ENCODE results near the gene TMEFF2. TPM values are rescaled to one million over a fixed set of nuclear protein-coding genes. Genes with fewer than 3 reads are reported as not detected.

The TMEFF2 gene
- total and polyA plus RNA-seq, 2 experiments from 2014 or later, result 1.7 to 2.2 TPM

DNA sequence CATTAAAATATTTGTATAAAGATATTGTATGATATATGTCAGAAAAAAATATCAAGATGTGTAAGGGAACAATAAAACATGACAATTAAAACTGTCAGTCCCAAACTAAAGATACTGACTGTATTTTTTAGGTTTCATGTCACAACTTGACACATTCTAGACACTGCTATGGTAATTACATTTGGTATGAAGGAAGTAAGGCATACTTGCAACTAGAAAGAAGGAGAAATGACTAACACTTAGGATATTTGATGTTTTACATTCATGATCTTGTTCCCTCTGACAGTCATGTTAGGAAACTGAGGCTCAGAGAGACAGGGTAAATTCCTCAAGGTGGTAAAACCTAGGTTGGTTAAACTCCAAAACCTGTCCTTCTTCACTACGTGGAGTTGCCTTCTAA is 68.3 kb downstream of the TMEFF2 start (continued):
- TF ChIP-seq, protein P1, sequence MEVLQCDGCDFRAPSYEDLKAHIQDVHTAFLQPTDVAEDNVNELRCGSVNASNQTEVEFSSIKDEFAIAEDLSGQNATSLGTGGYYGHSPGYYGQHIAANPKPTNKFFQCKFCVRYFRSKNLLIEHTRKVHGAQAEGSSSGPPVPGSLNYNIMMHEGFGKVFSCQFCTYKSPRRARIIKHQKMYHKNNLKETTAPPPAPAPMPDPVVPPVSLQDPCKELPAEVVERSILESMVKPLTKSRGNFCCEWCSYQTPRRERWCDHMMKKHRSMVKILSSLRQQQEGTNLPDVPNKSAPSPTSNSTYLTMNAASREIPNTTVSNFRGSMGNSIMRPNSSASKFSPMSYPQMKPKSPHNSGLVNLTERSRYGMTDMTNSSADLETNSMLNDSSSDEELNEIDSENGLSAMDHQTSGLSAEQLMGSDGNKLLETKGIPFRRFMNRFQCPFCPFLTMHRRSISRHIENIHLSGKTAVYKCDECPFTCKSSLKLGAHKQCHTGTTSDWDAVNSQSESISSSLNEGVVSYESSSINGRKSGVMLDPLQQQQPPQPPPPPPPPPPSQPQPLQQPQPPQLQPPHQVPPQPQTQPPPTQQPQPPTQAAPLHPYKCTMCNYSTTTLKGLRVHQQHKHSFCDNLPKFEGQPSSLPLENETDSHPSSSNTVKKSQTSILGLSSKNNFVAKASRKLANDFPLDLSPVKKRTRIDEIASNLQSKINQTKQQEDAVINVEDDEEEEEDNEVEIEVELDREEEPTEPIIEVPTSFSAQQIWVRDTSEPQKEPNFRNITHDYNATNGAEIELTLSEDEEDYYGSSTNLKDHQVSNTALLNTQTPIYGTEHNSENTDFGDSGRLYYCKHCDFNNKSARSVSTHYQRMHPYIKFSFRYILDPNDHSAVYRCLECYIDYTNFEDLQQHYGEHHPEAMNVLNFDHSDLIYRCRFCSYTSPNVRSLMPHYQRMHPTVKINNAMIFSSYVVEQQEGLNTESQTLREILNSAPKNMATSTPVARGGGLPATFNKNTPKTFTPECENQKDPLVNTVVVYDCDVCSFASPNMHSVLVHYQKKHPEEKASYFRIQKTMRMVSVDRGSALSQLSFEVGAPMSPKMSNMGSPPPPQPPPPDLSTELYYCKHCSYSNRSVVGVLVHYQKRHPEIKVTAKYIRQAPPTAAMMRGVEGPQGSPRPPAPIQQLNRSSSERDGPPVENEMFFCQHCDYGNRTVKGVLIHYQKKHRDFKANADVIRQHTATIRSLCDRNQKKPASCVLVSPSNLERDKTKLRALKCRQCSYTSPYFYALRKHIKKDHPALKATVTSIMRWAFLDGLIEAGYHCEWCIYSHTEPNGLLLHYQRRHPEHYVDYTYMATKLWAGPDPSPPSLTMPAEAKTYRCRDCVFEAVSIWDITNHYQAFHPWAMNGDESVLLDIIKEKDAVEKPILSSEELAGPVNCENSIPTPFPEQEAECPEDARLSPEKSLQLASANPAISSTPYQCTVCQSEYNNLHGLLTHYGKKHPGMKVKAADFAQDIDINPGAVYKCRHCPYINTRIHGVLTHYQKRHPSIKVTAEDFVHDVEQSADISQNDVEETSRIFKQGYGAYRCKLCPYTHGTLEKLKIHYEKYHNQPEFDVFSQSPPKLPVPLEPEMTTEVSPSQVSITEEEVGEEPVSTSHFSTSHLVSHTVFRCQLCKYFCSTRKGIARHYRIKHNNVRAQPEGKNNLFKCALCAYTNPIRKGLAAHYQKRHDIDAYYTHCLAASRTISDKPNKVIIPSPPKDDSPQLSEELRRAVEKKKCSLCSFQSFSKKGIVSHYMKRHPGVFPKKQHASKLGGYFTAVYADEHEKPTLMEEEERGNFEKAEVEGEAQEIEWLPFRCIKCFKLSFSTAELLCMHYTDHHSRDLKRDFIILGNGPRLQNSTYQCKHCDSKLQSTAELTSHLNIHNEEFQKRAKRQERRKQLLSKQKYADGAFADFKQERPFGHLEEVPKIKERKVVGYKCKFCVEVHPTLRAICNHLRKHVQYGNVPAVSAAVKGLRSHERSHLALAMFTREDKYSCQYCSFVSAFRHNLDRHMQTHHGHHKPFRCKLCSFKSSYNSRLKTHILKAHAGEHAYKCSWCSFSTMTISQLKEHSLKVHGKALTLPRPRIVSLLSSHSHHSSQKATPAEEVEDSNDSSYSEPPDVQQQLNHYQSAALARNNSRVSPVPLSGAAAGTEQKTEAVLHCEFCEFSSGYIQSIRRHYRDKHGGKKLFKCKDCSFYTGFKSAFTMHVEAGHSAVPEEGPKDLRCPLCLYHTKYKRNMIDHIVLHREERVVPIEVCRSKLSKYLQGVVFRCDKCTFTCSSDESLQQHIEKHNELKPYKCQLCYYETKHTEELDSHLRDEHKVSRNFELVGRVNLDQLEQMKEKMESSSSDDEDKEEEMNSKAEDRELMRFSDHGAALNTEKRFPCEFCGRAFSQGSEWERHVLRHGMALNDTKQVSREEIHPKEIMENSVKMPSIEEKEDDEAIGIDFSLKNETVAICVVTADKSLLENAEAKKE (CRISPR knock-in tag; IDR thresholded peaks at IDR 0.05), result no peak
- no peak for TF ChIP-seq CREB1 (CRISPR knock-in tag; IDR thresholded peaks at IDR 0.05; ENCODE audit: low read depth)
- no peak for TF ChIP-seq ZNF114 (CRISPR knock-in tag; IDR thresholded peaks at IDR 0.05)
- TF ChIP-seq EZH2 (IDR thresholded peaks at IDR 0.05; ENCODE audit: low read depth, unreplicated experiment), result no peak
- TF ChIP-seq JUNB (IDR thresholded peaks at IDR 0.05; ENCODE audit: unreplicated experiment), result no peak

DNA sequence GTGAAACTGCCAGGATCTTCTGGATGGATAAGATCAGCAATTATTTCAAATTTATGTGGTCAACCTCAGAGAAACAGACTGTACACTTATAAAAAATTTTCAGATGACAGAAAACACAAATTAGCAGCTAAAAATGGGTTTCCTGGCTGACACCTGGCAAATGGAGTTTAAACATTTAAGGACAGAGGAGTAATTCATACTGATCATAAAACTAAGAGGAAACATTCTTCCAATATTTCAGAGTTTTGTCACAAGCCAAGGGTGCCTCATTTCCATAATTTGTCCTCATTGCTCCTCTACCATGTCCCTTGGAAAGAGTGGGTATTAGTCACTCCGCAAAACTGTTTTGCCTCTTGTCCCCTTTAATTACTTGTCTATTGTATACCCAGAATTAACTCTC is 70.2 kb downstream of the TMEFF2 start:
- Histone ChIP-seq H3K4me1 (ENCODE audit: insufficient read depth) (peaks cover 16% of the 10 kb centered on the region), H3K36me3 (ENCODE audit: insufficient read depth) (no peaks in the 10 kb centered on the region), H3K4me3 (no peak overlapping the region), H3F3A (replicated peaks; ENCODE audit: low read depth) (no peaks in the 10 kb centered on the region), H3K27ac (ENCODE audit: low read depth) (no peak overlapping the region), H3K27me3 (ENCODE audit: insufficient read depth) (no peaks in the 10 kb centered on the region), H2AFZ (no peak overlapping the region), H3K4me2 (no peak overlapping the region), H3K79me2 (replicated peaks; ENCODE audit: insufficient read depth) (no peaks in the 10 kb centered on the region), H4K20me1 (replicated peaks; ENCODE audit: insufficient read depth) (no peaks in the 10 kb centered on the region), H3K9me2 (ENCODE audit: insufficient read depth) (no peaks in the 10 kb centered on the region)
- DNase-seq (ENCODE audit: low spot score) (no peak), ATAC-seq (no peak)
- Mint-ChIP-seq H3K4me1 (peaks cover 14% of the 10 kb centered on the region; the same call in 2 of the 3 replicates), H3K27ac (no peak overlapping the region), H3K27me3 (ENCODE audit: insufficient read depth, low read depth, poor library complexity) (no peaks in the 10 kb centered on the region), H3K36me3 (ENCODE audit: low read depth) (no peaks in the 10 kb centered on the region), H3K4me3 (no peak overlapping the region), H3K9me3 (no peaks in the 10 kb centered on the region)
- TF ChIP-seq, protein P1 (CRISPR knock-in tag; IDR thresholded peaks at IDR 0.05), result no peak
- TF ChIP-seq, protein P2, sequence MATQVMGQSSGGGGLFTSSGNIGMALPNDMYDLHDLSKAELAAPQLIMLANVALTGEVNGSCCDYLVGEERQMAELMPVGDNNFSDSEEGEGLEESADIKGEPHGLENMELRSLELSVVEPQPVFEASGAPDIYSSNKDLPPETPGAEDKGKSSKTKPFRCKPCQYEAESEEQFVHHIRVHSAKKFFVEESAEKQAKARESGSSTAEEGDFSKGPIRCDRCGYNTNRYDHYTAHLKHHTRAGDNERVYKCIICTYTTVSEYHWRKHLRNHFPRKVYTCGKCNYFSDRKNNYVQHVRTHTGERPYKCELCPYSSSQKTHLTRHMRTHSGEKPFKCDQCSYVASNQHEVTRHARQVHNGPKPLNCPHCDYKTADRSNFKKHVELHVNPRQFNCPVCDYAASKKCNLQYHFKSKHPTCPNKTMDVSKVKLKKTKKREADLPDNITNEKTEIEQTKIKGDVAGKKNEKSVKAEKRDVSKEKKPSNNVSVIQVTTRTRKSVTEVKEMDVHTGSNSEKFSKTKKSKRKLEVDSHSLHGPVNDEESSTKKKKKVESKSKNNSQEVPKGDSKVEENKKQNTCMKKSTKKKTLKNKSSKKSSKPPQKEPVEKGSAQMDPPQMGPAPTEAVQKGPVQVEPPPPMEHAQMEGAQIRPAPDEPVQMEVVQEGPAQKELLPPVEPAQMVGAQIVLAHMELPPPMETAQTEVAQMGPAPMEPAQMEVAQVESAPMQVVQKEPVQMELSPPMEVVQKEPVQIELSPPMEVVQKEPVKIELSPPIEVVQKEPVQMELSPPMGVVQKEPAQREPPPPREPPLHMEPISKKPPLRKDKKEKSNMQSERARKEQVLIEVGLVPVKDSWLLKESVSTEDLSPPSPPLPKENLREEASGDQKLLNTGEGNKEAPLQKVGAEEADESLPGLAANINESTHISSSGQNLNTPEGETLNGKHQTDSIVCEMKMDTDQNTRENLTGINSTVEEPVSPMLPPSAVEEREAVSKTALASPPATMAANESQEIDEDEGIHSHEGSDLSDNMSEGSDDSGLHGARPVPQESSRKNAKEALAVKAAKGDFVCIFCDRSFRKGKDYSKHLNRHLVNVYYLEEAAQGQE (IDR thresholded peaks at IDR 0.05; ENCODE audit: unreplicated experiment), result no peak
